K562 (cell line): ENCODE data around the gene OR2D2. TPM values are rescaled to one million over a fixed set of nuclear protein-coding genes. Genes with fewer than 3 reads are reported as not detected.

ENCODE experiments used
- HNRNPLL ChIP-seq: fragments of 200-400 bp; formaldehyde crosslinking; IDR thresholded peaks from 2 replicates; pipeline ENCODE4 v1.6.1; 2017; ENCODE audit warnings: low read length, low read depth, mild to moderate bottlenecking; ENCODE audit not compliant: poor library complexity, severe bottlenecking
- ZBTB7A ChIP-seq: IDR thresholded peaks from 2 replicates; pipeline ENCODE4 v1.6.1; 2011; ENCODE audit warnings: low read depth, mild to moderate bottlenecking, low read length, moderate library complexity, borderline replicate concordance; ENCODE audit not compliant: control insufficient read depth
- ZC3H11A ChIP-seq: IDR thresholded peaks from 2 replicates; pipeline ENCODE4 v1.6.1; 2012; ENCODE audit warnings: low read depth, low read length, improper control_type of control experiment
- ZNF398 ChIP-seq: fragments of 250-450 bp; sonication (Bioruptor Pico); IDR thresholded peaks from 2 replicates; pipeline ENCODE4 v1.8.0; 2021; ENCODE audit warnings: moderate library complexity, mild to moderate bottlenecking, inconsistent platforms
- polyA plus RNA-seq, 8 experiments: library from polyadenylated mRNA; depleted of rRNA in 4 of 8; stranded (reverse) in 5 of 8; unstranded in 3 of 8; fragments of >200 nt; fragmentation: Nextera tagmentation in 2 of 8; fragmentation: Illumina TruSeq in 1 of 8; extraction: Ambion mirVana in 2 of 8; extraction: Trizol in 1 of 8; gene quantifications; 2 replicates each; pipeline versions ENCODE4 v1.2.1 to v1.2.3, GENCODE V29; 2011 to 2014; ENCODE audit warnings: inconsistent platforms in 1 of 8, missing spikeins in 1 of 8
- total RNA-seq, 7 experiments: library from RNA; depleted of rRNA in 6 of 7; stranded (reverse); fragments of >200 nt in 6 of 7; fragmentation: Illumina TruSeq in 2 of 7; extraction: Trizol in 2 of 7; gene quantifications; 2 replicates each; pipeline versions ENCODE4 v1.2.1 to v1.2.3, GENCODE V29; 2011 to 2021; ENCODE audit warnings: low replicate concordance in 1 of 7
- TF ChIP-seq, protein P1 (sequence below): fragments of 450-650 bp; IDR thresholded peaks from 2 replicates; pipeline ENCODE4 v1.6.1; 2016; ENCODE audit warnings: mild to moderate bottlenecking, moderate library complexity
- TF ChIP-seq, protein P2 (sequence below): fragments of 250-450 bp; sonication (Bioruptor Pico); IDR thresholded peaks from 2 replicates; pipeline ENCODE4 v1.4.0; 2020

OR2D2 gene
- total and polyA plus RNA-seq, 9 of the 15 experiments (the other 6 are each of a cell fraction or from before 2014, with no cell fraction given): 0.10 to 1.0 (median 0.57) TPM; not detected in 2

DNA sequence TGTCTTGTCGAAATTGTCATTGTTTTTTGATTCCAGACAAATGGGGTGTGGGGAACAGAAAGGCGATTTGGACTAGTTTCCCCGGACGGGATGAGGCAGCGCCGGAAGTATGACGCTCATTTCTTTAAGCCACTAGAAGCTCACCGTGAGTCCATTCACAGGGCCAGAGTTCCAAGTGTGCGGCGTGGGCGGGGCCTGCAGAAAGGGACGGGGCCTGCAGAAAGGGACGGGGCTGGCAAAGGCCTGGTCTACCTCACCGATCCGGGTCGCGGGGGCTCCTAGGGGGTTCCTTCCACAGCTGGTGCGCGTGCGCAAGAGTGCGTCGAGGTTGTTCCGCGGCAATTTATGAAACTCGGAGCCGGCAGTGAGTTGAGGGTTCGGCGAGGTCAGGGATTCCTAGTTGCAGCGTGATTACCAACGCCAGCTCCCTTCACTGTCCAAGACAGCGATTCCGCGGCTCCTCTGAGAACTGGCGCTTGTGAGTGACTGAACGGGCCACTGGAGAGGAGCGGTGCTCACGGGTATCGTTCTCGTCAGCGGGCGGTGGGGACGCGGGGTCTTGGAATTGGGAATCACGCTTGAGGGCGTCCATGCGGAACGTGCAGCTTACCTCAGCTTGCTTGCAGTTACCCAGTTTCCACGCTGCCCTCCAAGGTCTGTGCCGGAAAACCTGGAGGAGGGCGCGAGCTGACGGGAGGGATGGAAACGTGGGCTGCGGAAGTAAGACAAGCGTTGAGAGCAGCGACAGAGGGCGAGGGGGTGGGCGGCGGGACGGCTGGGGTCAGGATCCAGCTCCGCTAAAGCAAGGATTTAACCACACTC, 34.1 kb upstream of the OR2D2 start, which contains the start of gene ZNF215 (continued):
- TF ChIP-seq ZNF398 (CRISPR knock-in tag): no peak
- TF ChIP-seq ZC3H11A: no peak
- TF ChIP-seq, protein P1, sequence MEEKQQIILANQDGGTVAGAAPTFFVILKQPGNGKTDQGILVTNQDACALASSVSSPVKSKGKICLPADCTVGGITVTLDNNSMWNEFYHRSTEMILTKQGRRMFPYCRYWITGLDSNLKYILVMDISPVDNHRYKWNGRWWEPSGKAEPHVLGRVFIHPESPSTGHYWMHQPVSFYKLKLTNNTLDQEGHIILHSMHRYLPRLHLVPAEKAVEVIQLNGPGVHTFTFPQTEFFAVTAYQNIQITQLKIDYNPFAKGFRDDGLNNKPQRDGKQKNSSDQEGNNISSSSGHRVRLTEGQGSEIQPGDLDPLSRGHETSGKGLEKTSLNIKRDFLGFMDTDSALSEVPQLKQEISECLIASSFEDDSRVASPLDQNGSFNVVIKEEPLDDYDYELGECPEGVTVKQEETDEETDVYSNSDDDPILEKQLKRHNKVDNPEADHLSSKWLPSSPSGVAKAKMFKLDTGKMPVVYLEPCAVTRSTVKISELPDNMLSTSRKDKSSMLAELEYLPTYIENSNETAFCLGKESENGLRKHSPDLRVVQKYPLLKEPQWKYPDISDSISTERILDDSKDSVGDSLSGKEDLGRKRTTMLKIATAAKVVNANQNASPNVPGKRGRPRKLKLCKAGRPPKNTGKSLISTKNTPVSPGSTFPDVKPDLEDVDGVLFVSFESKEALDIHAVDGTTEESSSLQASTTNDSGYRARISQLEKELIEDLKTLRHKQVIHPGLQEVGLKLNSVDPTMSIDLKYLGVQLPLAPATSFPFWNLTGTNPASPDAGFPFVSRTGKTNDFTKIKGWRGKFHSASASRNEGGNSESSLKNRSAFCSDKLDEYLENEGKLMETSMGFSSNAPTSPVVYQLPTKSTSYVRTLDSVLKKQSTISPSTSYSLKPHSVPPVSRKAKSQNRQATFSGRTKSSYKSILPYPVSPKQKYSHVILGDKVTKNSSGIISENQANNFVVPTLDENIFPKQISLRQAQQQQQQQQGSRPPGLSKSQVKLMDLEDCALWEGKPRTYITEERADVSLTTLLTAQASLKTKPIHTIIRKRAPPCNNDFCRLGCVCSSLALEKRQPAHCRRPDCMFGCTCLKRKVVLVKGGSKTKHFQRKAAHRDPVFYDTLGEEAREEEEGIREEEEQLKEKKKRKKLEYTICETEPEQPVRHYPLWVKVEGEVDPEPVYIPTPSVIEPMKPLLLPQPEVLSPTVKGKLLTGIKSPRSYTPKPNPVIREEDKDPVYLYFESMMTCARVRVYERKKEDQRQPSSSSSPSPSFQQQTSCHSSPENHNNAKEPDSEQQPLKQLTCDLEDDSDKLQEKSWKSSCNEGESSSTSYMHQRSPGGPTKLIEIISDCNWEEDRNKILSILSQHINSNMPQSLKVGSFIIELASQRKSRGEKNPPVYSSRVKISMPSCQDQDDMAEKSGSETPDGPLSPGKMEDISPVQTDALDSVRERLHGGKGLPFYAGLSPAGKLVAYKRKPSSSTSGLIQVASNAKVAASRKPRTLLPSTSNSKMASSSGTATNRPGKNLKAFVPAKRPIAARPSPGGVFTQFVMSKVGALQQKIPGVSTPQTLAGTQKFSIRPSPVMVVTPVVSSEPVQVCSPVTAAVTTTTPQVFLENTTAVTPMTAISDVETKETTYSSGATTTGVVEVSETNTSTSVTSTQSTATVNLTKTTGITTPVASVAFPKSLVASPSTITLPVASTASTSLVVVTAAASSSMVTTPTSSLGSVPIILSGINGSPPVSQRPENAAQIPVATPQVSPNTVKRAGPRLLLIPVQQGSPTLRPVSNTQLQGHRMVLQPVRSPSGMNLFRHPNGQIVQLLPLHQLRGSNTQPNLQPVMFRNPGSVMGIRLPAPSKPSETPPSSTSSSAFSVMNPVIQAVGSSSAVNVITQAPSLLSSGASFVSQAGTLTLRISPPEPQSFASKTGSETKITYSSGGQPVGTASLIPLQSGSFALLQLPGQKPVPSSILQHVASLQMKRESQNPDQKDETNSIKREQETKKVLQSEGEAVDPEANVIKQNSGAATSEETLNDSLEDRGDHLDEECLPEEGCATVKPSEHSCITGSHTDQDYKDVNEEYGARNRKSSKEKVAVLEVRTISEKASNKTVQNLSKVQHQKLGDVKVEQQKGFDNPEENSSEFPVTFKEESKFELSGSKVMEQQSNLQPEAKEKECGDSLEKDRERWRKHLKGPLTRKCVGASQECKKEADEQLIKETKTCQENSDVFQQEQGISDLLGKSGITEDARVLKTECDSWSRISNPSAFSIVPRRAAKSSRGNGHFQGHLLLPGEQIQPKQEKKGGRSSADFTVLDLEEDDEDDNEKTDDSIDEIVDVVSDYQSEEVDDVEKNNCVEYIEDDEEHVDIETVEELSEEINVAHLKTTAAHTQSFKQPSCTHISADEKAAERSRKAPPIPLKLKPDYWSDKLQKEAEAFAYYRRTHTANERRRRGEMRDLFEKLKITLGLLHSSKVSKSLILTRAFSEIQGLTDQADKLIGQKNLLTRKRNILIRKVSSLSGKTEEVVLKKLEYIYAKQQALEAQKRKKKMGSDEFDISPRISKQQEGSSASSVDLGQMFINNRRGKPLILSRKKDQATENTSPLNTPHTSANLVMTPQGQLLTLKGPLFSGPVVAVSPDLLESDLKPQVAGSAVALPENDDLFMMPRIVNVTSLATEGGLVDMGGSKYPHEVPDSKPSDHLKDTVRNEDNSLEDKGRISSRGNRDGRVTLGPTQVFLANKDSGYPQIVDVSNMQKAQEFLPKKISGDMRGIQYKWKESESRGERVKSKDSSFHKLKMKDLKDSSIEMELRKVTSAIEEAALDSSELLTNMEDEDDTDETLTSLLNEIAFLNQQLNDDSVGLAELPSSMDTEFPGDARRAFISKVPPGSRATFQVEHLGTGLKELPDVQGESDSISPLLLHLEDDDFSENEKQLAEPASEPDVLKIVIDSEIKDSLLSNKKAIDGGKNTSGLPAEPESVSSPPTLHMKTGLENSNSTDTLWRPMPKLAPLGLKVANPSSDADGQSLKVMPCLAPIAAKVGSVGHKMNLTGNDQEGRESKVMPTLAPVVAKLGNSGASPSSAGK: peak; percentile 66; the same call in 1 of the 2 replicates
- TF ChIP-seq, protein P2, sequence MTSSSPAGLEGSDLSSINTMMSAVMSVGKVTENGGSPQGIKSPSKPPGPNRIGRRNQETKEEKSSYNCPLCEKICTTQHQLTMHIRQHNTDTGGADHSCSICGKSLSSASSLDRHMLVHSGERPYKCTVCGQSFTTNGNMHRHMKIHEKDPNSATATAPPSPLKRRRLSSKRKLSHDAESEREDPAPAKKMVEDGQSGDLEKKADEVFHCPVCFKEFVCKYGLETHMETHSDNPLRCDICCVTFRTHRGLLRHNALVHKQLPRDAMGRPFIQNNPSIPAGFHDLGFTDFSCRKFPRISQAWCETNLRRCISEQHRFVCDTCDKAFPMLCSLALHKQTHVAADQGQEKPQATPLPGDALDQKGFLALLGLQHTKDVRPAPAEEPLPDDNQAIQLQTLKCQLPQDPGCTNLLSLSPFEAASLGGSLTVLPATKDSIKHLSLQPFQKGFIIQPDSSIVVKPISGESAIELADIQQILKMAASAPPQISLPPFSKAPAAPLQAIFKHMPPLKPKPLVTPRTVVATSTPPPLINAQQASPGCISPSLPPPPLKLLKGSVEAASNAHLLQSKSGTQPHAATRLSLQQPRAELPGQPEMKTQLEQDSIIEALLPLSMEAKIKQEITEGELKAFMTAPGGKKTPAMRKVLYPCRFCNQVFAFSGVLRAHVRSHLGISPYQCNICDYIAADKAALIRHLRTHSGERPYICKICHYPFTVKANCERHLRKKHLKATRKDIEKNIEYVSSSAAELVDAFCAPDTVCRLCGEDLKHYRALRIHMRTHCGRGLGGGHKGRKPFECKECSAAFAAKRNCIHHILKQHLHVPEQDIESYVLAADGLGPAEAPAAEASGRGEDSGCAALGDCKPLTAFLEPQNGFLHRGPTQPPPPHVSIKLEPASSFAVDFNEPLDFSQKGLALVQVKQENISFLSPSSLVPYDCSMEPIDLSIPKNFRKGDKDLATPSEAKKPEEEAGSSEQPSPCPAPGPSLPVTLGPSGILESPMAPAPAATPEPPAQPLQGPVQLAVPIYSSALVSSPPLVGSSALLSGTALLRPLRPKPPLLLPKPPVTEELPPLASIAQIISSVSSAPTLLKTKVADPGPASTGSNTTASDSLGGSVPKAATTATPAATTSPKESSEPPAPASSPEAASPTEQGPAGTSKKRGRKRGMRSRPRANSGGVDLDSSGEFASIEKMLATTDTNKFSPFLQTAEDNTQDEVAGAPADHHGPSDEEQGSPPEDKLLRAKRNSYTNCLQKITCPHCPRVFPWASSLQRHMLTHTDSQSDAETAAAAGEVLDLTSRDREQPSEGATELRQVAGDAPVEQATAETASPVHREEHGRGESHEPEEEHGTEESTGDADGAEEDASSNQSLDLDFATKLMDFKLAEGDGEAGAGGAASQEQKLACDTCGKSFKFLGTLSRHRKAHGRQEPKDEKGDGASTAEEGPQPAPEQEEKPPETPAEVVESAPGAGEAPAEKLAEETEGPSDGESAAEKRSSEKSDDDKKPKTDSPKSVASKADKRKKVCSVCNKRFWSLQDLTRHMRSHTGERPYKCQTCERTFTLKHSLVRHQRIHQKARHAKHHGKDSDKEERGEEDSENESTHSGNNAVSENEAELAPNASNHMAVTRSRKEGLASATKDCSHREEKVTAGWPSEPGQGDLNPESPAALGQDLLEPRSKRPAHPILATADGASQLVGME (CRISPR knock-in tag): no peak
- TF ChIP-seq ZBTB7A: peak; percentile 96
- TF ChIP-seq HNRNPLL: peak; percentile 56
